ENCODE data around the gene TAL2. TPM values are rescaled to one million over a fixed set of nuclear protein-coding genes. Genes with fewer than 3 reads are reported as not detected.

Gene TAL2
- total RNA-seq, 1 donor from 2014 or later = 0.38 TPM

GRCh38 chr9:105696219-105696793 is 34.0 kb downstream of the TAL2 start:
- ATAC-seq (ENCODE audit: low read depth) (no peak), DNase-seq (no peak)
- H3K27ac Mint-ChIP-seq = no peak overlapping the region
- TF ChIP-seq, protein P1, sequence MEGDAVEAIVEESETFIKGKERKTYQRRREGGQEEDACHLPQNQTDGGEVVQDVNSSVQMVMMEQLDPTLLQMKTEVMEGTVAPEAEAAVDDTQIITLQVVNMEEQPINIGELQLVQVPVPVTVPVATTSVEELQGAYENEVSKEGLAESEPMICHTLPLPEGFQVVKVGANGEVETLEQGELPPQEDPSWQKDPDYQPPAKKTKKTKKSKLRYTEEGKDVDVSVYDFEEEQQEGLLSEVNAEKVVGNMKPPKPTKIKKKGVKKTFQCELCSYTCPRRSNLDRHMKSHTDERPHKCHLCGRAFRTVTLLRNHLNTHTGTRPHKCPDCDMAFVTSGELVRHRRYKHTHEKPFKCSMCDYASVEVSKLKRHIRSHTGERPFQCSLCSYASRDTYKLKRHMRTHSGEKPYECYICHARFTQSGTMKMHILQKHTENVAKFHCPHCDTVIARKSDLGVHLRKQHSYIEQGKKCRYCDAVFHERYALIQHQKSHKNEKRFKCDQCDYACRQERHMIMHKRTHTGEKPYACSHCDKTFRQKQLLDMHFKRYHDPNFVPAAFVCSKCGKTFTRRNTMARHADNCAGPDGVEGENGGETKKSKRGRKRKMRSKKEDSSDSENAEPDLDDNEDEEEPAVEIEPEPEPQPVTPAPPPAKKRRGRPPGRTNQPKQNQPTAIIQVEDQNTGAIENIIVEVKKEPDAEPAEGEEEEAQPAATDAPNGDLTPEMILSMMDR (IDR thresholded peaks at IDR 0.05) = no peak
- ChIA-PET CTCF (no interaction called here), POLR2A (no interaction called here)
- intact Hi-C loops (cut with micrococcal nuclease) = loop anchor here (10.0 kb wide), 1 partner anchor 832 kb away; no protein-coding TSS in a partner anchor
- H3K27me3 Mint-ChIP-seq = peaks cover 10% of the 10 kb centered on the region
- no peak overlapping the region for H3K4me3 Mint-ChIP-seq
- peaks cover 4% of the 10 kb centered on the region for H3K36me3 Mint-ChIP-seq (ENCODE audit: low read depth)
- peaks cover 40% of the 10 kb centered on the region for H3K4me1 Mint-ChIP-seq
- H3K9me3 Mint-ChIP-seq = no peaks in the 10 kb centered on the region

DNA sequence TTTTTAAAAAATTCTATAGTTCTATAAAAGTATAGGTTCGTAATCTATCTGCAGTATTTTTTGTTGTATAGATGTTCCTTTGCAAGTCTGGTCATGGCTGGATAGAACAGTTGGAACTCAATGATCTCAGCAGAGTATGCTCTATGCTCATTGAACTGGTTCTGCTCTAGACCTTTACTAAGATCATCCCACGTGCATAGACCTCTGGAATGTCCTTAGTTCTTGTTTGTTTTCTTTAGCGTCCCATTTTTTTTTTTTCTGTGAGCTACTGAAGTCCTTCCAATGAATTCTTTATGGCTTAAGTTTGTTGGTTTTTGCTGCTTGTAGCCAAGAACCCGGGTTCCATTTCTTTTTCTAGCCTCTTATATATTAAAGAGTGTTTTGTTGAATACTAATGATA is 35.6 kb downstream of the TAL2 start:
- no peak for ATAC-seq (ENCODE audit: low read depth)
- Mint-ChIP-seq H3K4me1 (peaks cover 43% of the 10 kb centered on the region), H3K4me3 (no peak overlapping the region), H3K27ac (no peak overlapping the region), H3K9me3 (no peaks in the 10 kb centered on the region), H3K27me3 (peaks cover 4% of the 10 kb centered on the region), H3K36me3 (ENCODE audit: low read depth) (peaks cover 4% of the 10 kb centered on the region)
- intact Hi-C loops (cut with micrococcal nuclease) = loop anchor here (10.0 kb wide), 1 partner anchor 833 kb away; no protein-coding TSS in a partner anchor
- DNase-seq = no peak
- POLR2A ChIA-PET = no interaction called here
- TF ChIP-seq, protein P1 (IDR thresholded peaks at IDR 0.05) = no peak
- CTCF ChIA-PET = no interaction called here

- intact Hi-C loops (cut with micrococcal nuclease) = loop anchor here (10.0 kb wide), 1 partner anchor 834 kb away; no protein-coding TSS in a partner anchor
- ChIA-PET CTCF (no interaction called here), POLR2A (no interaction called here)
- DNase-seq (no peak), ATAC-seq (ENCODE audit: low read depth) (no peak)
- Mint-ChIP-seq H3K27me3 (peaks cover 3% of the 10 kb centered on the region), H3K36me3 (ENCODE audit: low read depth) (peaks cover 4% of the 10 kb centered on the region), H3K4me1 (peaks cover 41% of the 10 kb centered on the region), H3K27ac (no peak overlapping the region), H3K4me3 (no peak overlapping the region), H3K9me3 (no peaks in the 10 kb centered on the region)
- TF ChIP-seq, protein P1 (IDR thresholded peaks at IDR 0.05) = no peak
Measured at GRCh38 chr9:105698348-105698870, 36.2 kb downstream of the TAL2 start.

GRCh38 chr9:105700668-105701067 is 38.4 kb downstream of the TAL2 start:
- POLR2A ChIA-PET = no interaction called here
- H3K9me3 Mint-ChIP-seq = no peaks in the 10 kb centered on the region
- no peaks in the 10 kb centered on the region for H3K36me3 Mint-ChIP-seq (ENCODE audit: low read depth)
- intact Hi-C loops (cut with micrococcal nuclease) = no loop called here
- no peak overlapping the region for H3K27ac Mint-ChIP-seq
- no peaks in the 10 kb centered on the region for H3K27me3 Mint-ChIP-seq
- no peak for DNase-seq
- peaks cover 29% of the 10 kb centered on the region for H3K4me1 Mint-ChIP-seq
- no peak overlapping the region for H3K4me3 Mint-ChIP-seq
- CTCF ChIA-PET = interaction anchor here (1.1 kb wide), 1 partner anchor 63 kb away, joined by 3 read pairs; no protein-coding TSS in a partner anchor
- ATAC-seq (ENCODE audit: low read depth) = no peak
- TF ChIP-seq, protein P1 (IDR thresholded peaks at IDR 0.05) = no peak

DNA sequence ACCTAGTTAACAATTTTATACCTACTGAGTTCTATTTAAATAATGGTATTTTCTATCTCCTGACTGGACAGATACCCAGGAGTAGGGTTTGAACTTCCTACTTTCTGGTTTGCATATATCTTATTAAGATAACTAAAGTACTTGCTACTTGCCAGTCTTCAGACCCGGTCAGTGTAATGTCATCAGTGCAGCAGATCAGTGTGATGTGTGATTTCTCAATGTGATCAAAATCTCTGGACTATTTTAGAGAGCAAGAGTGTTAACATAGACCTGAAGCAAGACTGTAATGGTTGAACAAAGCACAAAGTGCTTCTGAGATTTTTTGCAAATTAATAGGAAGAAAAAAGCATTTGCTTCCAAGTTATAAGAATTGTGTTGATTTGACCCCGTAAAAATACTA is 38.9 kb downstream of the TAL2 start:
- H3K9me3 Mint-ChIP-seq = no peaks in the 10 kb centered on the region
- TF ChIP-seq, protein P1 (IDR thresholded peaks at IDR 0.05) = no peak
- ATAC-seq (ENCODE audit: low read depth) (no peak), DNase-seq (no peak)
- peaks cover 26% of the 10 kb centered on the region for H3K4me1 Mint-ChIP-seq
- no peak overlapping the region for H3K4me3 Mint-ChIP-seq
- ChIA-PET POLR2A (no interaction called here), CTCF (interaction anchor here (1.1 kb wide), 1 partner anchor 63 kb away, joined by 3 read pairs; no protein-coding TSS in a partner anchor)
- intact Hi-C loops (cut with micrococcal nuclease) = no loop called here
- H3K27ac Mint-ChIP-seq = no peak overlapping the region
- H3K27me3 Mint-ChIP-seq = no peaks in the 10 kb centered on the region
- peaks cover 1% of the 10 kb centered on the region for H3K36me3 Mint-ChIP-seq (ENCODE audit: low read depth)
